AG10803 (cell line): ENCODE measurements around the gene RBM33.

Source experiments
- DNase-seq: peaks from one replicate; pipeline ENCODE4 v3.0.0; 2010; ENCODE audit warnings: low read depth
- H3K4me3 ChIP-seq: 2 replicates; pipeline ENCODE4 v1.5.1; 2011; ENCODE audit warnings: mild to moderate bottlenecking, low read length, control low read depth
- TF ChIP-seq, protein P1 (sequence below): conservative IDR thresholded peaks from 2 replicates; pipeline ENCODE4 v1.5.1; 2011; ENCODE audit warnings: mild to moderate bottlenecking, low read length, control low read depth, inconsistent platforms

RBM33 gene

DNA sequence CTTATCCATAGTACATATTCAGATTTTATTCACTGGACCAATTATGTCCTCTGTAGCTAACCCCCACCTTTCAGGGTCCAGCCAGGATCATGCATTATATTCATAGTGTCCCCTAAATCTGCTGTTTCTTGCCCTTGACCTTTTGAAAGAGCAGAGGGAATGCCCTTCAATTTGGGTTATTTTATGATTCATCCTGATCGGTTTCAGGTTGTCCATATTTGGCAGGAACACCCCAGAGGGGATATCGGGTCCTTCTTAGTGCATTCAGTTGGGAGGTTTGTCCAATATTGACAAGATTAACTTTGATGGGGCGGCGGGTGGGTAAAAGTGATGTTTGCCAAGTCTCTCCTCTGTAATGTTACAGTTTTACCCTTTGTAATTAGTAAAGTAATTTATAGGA is 106.9 kb downstream of the RBM33 start:
- TF ChIP-seq, protein P1, sequence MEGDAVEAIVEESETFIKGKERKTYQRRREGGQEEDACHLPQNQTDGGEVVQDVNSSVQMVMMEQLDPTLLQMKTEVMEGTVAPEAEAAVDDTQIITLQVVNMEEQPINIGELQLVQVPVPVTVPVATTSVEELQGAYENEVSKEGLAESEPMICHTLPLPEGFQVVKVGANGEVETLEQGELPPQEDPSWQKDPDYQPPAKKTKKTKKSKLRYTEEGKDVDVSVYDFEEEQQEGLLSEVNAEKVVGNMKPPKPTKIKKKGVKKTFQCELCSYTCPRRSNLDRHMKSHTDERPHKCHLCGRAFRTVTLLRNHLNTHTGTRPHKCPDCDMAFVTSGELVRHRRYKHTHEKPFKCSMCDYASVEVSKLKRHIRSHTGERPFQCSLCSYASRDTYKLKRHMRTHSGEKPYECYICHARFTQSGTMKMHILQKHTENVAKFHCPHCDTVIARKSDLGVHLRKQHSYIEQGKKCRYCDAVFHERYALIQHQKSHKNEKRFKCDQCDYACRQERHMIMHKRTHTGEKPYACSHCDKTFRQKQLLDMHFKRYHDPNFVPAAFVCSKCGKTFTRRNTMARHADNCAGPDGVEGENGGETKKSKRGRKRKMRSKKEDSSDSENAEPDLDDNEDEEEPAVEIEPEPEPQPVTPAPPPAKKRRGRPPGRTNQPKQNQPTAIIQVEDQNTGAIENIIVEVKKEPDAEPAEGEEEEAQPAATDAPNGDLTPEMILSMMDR: no peak
- no peak for DNase-seq
- H3K4me3 ChIP-seq: no peak overlapping the region

DNA sequence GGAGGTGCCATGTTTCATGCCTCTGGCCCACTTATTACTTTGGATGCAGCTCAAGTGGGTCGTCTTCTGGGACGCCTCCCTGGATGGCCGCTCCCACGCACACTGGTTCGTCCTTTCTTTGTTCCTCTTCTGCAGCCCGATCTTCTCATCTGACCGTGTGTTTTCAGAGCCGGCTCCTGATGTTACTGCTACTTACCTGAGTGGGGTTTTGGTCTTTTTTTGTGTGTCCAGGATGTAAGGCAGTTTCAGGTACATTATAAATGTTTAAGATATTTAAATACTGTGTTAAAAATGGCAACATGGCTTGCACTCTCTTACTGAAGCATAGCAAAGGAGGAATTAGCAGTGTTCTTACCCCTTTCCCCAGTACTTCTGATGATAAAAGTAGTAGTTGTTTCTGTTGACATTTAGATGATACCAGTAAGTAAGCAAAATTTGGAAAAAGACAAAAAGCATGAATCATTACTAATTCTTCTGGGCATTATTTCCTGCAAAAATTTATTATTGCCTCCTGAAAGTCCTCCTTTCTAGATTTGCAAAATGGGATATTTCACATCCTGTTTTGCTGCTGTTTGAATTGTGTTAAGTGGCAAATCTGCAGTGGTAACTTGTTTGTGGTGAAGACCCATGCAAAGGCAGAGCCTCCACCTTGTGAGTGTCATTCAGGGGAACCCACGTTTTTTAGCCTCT is 108.4 kb downstream of the RBM33 start:
- no peak for DNase-seq

GRCh38 chr7:155753446-155753965 is 109.0 kb downstream of the RBM33 start:
- H3K4me3 ChIP-seq: no peak overlapping the region
- no peak for DNase-seq
- TF ChIP-seq, protein P1: no peak

More for the DNA sequence above, 108.4 kb downstream of the RBM33 start:
- H3K4me3 ChIP-seq: no peak overlapping the region
- TF ChIP-seq, protein P1: no peak

DNA sequence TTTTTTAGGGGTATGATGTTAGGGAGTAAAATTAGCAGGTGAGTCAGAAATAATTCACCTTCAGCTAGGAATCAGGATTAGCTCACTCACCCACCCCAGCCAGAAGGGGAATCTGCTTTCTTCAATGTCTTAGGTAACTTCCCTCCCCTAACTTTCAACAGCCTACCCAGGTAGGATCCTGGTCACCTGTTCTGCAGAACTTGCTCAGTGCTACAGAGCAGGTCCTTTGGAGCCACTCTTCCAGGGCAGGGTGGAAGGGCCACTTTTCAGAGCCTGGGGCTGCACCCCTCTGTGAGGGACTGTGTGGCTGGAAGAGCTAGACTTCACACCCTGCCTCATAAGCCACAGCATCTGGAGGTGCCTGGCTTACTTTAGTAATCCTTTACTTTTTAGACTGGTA is 109.7 kb downstream of the RBM33 start:
- no peak overlapping the region for H3K4me3 ChIP-seq
- TF ChIP-seq, protein P1: no peak
- DNase-seq: no peak

DNA sequence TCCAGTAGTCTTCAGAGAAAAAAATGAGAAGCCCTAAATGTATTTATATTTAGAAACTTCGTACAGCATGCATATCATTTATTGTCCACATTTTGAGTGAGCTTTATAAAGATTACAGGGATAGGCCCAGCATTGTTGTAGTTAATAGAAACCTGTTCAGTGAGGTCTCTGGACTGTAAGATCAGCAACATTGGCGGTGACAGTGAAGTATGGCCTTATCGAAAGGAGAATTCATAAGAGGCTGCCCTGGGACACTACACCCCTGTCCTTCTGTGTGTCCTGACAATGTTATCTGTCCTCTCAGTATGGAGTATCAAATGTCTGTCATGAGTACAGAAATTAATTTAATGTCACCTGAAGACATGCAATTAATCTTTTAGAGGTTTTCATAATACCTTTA is 110.6 kb downstream of the RBM33 start:
- H3K4me3 ChIP-seq: no peak overlapping the region
- no peak for DNase-seq
- TF ChIP-seq, protein P1: no peak

DNA sequence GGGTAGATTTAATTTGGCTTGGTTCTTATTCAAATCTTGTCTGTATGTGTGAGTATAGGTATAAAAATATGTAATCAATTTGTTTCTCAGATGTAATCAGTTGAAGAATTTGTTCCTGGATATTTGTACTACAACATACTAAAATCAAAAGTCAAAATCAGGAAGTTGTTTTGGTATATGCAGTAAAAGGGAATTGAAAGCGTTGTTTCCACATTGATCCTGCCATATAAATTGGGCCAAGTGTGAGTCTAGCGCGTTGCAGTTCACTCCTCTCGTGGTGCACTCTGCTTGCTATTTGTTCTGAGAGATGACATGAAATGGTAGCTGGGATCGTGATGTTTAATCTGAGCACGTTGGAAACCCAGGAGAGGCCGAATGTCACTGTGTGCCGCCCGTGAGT is 111.9 kb downstream of the RBM33 start:
- TF ChIP-seq, protein P1: no peak
- no peak for DNase-seq

DNA sequence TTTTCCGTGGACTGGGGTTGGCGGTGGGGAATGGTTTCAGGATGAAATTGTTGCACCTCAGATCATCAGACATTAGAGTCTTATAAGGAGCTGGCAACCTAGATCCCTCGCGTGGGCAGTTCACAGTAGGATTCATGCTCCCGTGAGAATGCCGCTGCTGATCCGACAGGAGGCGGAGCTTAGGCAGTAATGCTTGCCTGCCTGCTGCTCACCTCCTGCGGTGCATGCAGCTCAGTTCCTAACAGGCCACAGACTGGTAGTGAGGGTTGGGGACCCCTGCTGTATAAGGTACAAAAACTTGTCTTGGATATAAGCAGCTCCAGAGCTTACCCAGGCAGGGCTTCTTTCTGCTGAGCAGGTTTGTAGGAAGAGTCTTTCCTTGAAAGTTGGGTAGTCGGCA is 113.9 kb downstream of the RBM33 start:
- TF ChIP-seq, protein P1: no peak
- no peak for DNase-seq
- no peak overlapping the region for H3K4me3 ChIP-seq

More for the DNA sequence above, 111.9 kb downstream of the RBM33 start:
- no peak overlapping the region for H3K4me3 ChIP-seq
